ENCODE results near the gene TBL1Y. TPM values are rescaled to one million over a fixed set of nuclear protein-coding genes. Genes with fewer than 3 reads are reported as not detected.

TBL1Y gene
- total RNA-seq, 3 donors from 2014 or later = 0.20 to 0.25 TPM; not detected in 1

- ATAC-seq (no peak), DNase-seq (no peak)
- H3K4me1 ChIP-seq (ENCODE audit: low read depth) = no peaks in the 10 kb centered on the region
- intact Hi-C loops (cut with DNase I, micrococcal nuclease) = no loop called here
- no peaks in the 10 kb centered on the region for H3K36me3 ChIP-seq (ENCODE audit: low read depth)
- no peaks in the 10 kb centered on the region for H3K9me3 ChIP-seq
- no peak overlapping the region for H3K4me3 ChIP-seq
- TF ChIP-seq CTCF (IDR thresholded peaks at IDR 0.05) = no peak
These were observed 98.3 kb downstream of the TBL1Y start for GRCh38 chrY:7008578-7009355.

DNA sequence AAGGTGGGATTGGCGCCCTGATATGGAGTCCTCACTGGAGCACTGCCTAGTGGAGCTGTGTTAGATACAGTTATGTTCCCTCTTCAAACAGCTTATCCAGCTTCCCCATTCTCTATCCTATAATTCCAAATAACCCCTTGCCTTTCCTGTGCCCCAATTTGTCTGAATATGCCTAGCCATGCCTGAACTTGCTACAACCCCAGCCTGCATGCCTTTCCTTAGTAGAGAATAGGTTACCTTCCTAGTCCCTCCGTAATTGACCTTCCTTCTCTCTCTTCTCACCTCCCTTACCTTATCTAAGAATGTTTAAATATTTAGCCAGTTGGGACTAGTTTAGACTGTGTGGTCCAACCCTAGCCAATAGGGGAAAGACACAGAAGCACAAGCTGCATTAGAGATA, 102.6 kb downstream of the TBL1Y start:
- no peak for TF ChIP-seq CTCF (IDR thresholded peaks at IDR 0.05)
- ATAC-seq (no peak), DNase-seq (no peak)
- Histone ChIP-seq H3K4me1 (ENCODE audit: low read depth) (no peaks in the 10 kb centered on the region), H3K4me3 (no peak overlapping the region), H3K36me3 (ENCODE audit: low read depth) (no peaks in the 10 kb centered on the region), H3K9me3 (no peaks in the 10 kb centered on the region)
- intact Hi-C loops (cut with DNase I, micrococcal nuclease) = no loop called here

- intact Hi-C loops (cut with DNase I, micrococcal nuclease) = no loop called here
- TF ChIP-seq CTCF (IDR thresholded peaks at IDR 0.05) = no peak
- no peaks in the 10 kb centered on the region for H3K4me1 ChIP-seq (ENCODE audit: low read depth)
- no peaks in the 10 kb centered on the region for H3K36me3 ChIP-seq (ENCODE audit: low read depth)
- ATAC-seq = no peak
- H3K4me3 ChIP-seq = no peak overlapping the region
- DNase-seq = no peak
- no peaks in the 10 kb centered on the region for H3K9me3 ChIP-seq
These were observed 106.0 kb downstream of the TBL1Y start for GRCh38 chrY:7016521-7016920.

DNA sequence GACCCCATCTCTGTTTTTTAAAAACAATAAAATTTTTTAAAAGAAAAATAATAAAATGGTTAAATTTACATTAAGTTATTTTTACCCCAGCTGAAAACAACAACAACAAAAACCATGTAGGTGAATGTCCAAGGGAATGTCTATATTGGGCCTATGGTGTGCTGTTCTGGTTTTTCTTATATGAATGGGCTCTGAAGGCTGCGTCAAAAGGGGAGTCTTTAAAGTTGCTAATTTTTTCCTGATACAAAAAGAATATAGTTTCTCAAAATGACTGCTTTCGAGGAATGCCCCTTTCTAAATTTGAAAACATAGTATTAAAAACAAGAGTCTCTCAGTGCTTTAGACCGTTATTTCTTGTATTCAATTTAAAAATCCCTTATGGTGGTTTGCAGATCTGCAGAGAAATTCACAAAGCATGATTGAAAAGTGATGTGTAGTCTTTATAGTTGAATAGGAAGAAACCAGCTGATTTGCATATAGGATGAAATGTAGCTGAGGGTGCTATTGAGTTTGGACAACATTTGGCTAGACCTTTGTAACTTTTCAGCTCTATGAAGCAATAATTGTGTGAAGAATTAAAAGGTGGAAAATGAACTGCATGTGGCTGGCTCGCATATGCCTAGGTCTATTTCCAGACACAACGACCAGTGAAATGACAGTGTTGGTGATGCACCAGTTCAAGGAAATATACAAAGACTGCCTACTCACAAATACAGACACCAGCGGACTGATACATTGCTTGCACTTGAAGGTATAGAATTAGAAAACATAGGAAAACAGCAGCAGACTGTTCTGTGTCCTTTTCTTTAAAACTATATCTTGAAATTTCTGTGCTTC, 107.0 kb downstream of the TBL1Y start:
- ATAC-seq = no peak
- Histone ChIP-seq H3K9me3 (no peaks in the 10 kb centered on the region), H3K4me1 (ENCODE audit: low read depth) (no peaks in the 10 kb centered on the region), H3K36me3 (ENCODE audit: low read depth) (no peaks in the 10 kb centered on the region), H3K4me3 (no peak overlapping the region)
- no peak for DNase-seq
- TF ChIP-seq CTCF (IDR thresholded peaks at IDR 0.05) = no peak
- intact Hi-C loops (cut with DNase I, micrococcal nuclease) = no loop called here

DNA sequence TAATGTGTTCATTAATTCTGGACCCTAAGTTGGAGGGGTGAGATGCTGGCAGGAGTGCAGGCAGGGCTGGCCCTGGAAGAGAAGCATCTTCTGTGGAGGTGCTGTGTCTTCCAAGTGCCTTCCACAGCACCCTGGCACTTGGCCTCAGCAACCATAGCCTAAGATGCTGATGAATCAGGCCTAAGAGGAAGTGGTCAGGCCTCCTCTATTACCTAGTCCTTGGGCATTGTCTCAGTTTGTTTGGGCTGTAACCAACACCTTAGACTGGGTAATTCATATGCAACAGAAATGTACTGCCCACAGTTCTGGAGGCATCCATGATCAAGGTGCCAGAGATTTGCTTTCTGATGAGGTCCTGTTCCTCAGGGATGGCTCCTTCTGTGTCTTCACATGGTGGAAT, 128.5 kb downstream of the TBL1Y start:
- intact Hi-C loops (cut with DNase I, micrococcal nuclease) = no loop called here
- TF ChIP-seq CTCF (IDR thresholded peaks at IDR 0.05) = no peak

More for the DNA sequence above, 128.5 kb downstream of the TBL1Y start:
- no peaks in the 10 kb centered on the region for H3K36me3 ChIP-seq (ENCODE audit: low read depth)
- ATAC-seq (no peak), DNase-seq (no peak)
- no peaks in the 10 kb centered on the region for H3K4me1 ChIP-seq (ENCODE audit: low read depth)
- no peak overlapping the region for H3K4me3 ChIP-seq
- no peaks in the 10 kb centered on the region for H3K9me3 ChIP-seq
